ENCODE results near the gene RIIAD1. TPM values are rescaled to one million over a fixed set of nuclear protein-coding genes. Genes with fewer than 3 reads are reported as not detected.

The RIIAD1 gene
- total RNA-seq, 2 donors from 2014 or later, result not detected

DNA sequence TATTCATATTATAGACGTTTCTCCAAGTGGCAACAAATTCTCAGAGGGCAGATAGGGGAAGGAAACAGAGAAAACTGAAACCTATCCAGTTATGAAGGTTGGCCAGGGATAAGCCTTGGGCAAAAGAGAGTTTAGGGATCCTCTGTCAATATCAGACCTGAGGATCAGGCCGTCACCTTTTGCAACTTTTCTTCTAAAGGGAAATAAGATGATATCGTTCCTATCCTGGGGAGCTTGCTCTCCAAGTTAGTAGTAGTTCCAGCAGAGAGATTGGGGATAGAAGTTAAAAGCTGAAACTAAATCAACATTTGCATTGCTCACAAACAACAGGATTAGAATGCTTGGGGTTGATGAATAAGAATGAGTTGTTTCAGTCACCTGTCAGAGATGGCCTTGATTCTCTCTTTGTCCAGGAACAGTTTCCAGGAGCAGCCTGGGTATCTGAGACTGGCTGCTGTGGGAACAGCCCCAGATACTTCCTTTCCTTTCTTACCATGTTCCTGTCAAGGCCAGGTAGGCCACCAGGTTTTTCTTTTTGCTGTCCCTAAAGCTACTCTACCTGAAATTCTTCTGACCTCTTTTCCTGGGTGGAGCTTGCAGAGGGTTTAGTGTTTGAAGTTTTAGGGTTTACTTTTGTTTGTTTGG, 2.5 kb downstream of the RIIAD1 start:
- Mint-ChIP-seq H3K4me1 (peaks cover 12% of the 10 kb centered on the region), H3K27me3 (ENCODE audit: insufficient read depth) (peaks cover 75% of the 10 kb centered on the region), H3K4me3 (no peak overlapping the region), H3K36me3 (ENCODE audit: low read depth) (no peaks in the 10 kb centered on the region), H3K27ac (no peak overlapping the region), H3K9me3 (no peaks in the 10 kb centered on the region)
- Histone ChIP-seq H3K27ac (ENCODE audit: low read depth, low read length) (no peak overlapping the region), H3K4me1 (ENCODE audit: control insufficient read depth, insufficient read depth, low read length) (peaks cover 4% of the 10 kb centered on the region), H3K27me3 (ENCODE audit: control insufficient read depth, insufficient read depth, low read length, poor library complexity, severe bottlenecking) (peaks cover 65% of the 10 kb centered on the region), H3K36me3 (ENCODE audit: control insufficient read depth, insufficient read depth, low read length) (no peaks in the 10 kb centered on the region), H3K9ac (ENCODE audit: extremely low read depth, low read length, poor library complexity, severe bottlenecking) (no peak overlapping the region), H3K4me3 (ENCODE audit: low read length) (no peak overlapping the region), H3K9me3 (ENCODE audit: control insufficient read depth, low read length) (no peaks in the 10 kb centered on the region)
- WGBS, 2 experiments (ENCODE audit: insufficient coverage in 1 of 2, insufficient read length in 1 of 2), result 63 to 90% methylated on average over 2 to 3 of the region's 3 CpGs
- DNase-seq, result peak; percentile 51
- TF ChIP-seq, protein P1, sequence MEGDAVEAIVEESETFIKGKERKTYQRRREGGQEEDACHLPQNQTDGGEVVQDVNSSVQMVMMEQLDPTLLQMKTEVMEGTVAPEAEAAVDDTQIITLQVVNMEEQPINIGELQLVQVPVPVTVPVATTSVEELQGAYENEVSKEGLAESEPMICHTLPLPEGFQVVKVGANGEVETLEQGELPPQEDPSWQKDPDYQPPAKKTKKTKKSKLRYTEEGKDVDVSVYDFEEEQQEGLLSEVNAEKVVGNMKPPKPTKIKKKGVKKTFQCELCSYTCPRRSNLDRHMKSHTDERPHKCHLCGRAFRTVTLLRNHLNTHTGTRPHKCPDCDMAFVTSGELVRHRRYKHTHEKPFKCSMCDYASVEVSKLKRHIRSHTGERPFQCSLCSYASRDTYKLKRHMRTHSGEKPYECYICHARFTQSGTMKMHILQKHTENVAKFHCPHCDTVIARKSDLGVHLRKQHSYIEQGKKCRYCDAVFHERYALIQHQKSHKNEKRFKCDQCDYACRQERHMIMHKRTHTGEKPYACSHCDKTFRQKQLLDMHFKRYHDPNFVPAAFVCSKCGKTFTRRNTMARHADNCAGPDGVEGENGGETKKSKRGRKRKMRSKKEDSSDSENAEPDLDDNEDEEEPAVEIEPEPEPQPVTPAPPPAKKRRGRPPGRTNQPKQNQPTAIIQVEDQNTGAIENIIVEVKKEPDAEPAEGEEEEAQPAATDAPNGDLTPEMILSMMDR (conservative IDR thresholded peaks at IDR 0.05), result no peak

DNA sequence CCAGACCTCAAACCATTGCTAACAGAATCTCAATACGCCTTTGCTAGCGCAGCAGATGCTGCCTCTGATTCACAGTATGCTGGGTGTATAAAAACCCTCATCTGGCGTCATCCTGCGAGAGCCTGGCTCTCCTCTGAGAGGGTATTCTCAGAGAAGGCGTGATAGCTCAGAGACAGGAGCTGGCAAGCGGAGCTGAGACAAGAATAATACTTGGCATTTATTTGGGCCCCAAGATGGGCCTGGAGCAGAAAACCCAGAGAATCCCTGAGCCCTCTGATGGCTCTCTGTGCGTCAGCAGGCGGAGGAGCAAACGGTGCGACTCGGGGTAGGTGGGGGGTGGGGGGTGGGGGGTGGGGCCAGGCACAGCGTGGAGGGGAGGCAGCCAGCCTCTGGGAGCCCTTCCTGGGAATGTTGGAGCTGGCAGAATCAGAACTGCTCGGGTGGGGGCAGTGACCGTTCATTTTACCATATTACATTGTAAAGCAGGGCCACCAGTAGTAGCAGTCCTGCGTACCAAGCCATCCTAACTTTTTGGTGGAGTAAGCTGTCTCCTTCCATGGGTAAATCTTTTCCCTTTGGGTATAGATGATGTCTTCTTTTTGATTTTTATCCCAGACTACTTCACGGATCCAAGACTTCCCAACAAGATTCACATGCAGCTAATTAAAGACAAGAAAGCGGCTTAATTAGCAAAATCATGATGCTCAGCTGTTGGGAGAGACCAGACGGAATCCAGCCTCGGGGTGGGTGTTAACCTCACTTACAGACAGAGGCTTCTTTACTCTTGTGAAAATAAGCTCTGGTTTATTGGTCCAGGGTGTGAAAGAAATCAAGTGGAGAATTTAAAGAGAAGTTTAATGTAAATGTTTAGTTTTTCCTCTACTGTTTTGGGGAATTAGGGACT, 7.1 kb downstream of the RIIAD1 start:
- H3K9ac ChIP-seq (ENCODE audit: extremely low read depth, low read length, poor library complexity, severe bottlenecking), result no peak overlapping the region
- Mint-ChIP-seq H3K27ac (no peak overlapping the region), H3K4me1 (peaks cover 14% of the 10 kb centered on the region), H3K9me3 (no peaks in the 10 kb centered on the region), H3K36me3 (ENCODE audit: low read depth) (no peaks in the 10 kb centered on the region), H3K4me3 (no peak overlapping the region), H3K27me3 (ENCODE audit: insufficient read depth) (peaks cover 39% of the 10 kb centered on the region)
- no peak overlapping the region for H3K27ac ChIP-seq (ENCODE audit: low read depth, low read length)
- no peaks in the 10 kb centered on the region for H3K4me1 ChIP-seq (ENCODE audit: control insufficient read depth, insufficient read depth, low read length)
- no peaks in the 10 kb centered on the region for H3K9me3 ChIP-seq (ENCODE audit: control insufficient read depth, low read length)
- no peaks in the 10 kb centered on the region for H3K36me3 ChIP-seq (ENCODE audit: control insufficient read depth, insufficient read depth, low read length)
- DNase-seq, result peak; percentile 83
- TF ChIP-seq, protein P1 (conservative IDR thresholded peaks at IDR 0.05), result no peak
- WGBS, 2 experiments (ENCODE audit: insufficient coverage in 1 of 2, insufficient read length in 1 of 2), result 50 to 61% methylated on average over 9 to 19 of the region's 19 CpGs
- H3K4me3 ChIP-seq (ENCODE audit: low read length), result no peak overlapping the region
- peaks cover 20% of the 10 kb centered on the region for H3K27me3 ChIP-seq (ENCODE audit: control insufficient read depth, insufficient read depth, low read length, poor library complexity, severe bottlenecking)

DNA sequence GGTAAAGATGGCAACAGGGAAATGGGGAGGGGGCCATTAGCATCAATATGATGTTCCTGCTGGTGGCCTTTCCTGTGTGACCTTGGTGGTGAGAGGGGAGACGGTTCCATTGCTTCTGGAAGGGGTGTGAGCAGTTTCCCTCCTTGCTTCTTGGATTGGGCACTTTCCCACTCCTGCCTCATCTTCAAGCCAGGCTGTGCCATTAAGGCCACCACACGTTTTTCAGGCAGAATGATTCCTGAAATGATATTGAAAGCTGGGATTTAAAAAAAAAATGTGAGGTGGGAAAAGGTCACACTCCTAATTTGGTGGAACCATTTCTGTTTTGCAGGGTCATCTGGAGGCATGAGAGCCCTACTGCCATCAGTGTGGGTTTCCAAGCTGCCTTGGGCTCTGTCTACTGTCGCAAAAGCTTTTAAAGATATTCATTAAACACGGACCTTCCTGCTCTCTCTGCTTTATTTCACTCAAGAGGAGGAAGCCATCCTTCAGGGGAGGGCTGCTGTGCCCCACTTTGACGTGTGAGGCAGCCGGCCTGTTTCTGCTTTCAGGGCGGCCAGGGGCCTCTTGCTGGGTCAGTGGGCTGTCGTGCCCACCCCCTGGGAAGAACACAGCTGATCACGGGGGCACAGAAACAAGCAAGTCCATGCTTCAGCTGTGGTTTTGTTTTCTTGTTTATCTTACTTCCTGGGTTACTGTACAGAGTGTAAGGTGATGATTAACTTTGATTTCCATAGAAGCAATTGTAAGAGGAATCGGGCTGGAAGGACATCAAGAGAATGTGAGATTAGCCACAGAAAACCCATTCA, 8.0 kb downstream of the RIIAD1 start:
- Mint-ChIP-seq H3K27ac (no peak overlapping the region), H3K27me3 (ENCODE audit: insufficient read depth) (peaks cover 30% of the 10 kb centered on the region), H3K36me3 (ENCODE audit: low read depth) (no peaks in the 10 kb centered on the region), H3K4me3 (no peak overlapping the region), H3K9me3 (no peaks in the 10 kb centered on the region), H3K4me1 (peaks cover 8% of the 10 kb centered on the region)
- TF ChIP-seq, protein P1 (conservative IDR thresholded peaks at IDR 0.05), result no peak
- WGBS, 2 experiments (ENCODE audit: insufficient coverage in 1 of 2, insufficient read length in 1 of 2), result 81 to 84% methylated on average over 8 to 10 of the region's 10 CpGs
- no peak overlapping the region for H3K9ac ChIP-seq (ENCODE audit: extremely low read depth, low read length, poor library complexity, severe bottlenecking)
- no peak overlapping the region for H3K27ac ChIP-seq (ENCODE audit: low read depth, low read length)
- H3K9me3 ChIP-seq (ENCODE audit: control insufficient read depth, low read length), result no peaks in the 10 kb centered on the region
- H3K4me1 ChIP-seq (ENCODE audit: control insufficient read depth, insufficient read depth, low read length), result no peaks in the 10 kb centered on the region
- H3K36me3 ChIP-seq (ENCODE audit: control insufficient read depth, insufficient read depth, low read length), result no peaks in the 10 kb centered on the region
- no peak overlapping the region for H3K4me3 ChIP-seq (ENCODE audit: low read length)
- DNase-seq, result no peak
- peaks cover 13% of the 10 kb centered on the region for H3K27me3 ChIP-seq (ENCODE audit: control insufficient read depth, insufficient read depth, low read length, poor library complexity, severe bottlenecking)
